IPS DF 19.7 (cell line): ENCODE data around the gene EPOP.

Experiments used
- DNase-seq: peaks from one replicate; pipeline ENCODE4 v3.0.0-alpha.2; 2013; ENCODE audit warnings: low read depth, low spot score

EPOP gene

DNA sequence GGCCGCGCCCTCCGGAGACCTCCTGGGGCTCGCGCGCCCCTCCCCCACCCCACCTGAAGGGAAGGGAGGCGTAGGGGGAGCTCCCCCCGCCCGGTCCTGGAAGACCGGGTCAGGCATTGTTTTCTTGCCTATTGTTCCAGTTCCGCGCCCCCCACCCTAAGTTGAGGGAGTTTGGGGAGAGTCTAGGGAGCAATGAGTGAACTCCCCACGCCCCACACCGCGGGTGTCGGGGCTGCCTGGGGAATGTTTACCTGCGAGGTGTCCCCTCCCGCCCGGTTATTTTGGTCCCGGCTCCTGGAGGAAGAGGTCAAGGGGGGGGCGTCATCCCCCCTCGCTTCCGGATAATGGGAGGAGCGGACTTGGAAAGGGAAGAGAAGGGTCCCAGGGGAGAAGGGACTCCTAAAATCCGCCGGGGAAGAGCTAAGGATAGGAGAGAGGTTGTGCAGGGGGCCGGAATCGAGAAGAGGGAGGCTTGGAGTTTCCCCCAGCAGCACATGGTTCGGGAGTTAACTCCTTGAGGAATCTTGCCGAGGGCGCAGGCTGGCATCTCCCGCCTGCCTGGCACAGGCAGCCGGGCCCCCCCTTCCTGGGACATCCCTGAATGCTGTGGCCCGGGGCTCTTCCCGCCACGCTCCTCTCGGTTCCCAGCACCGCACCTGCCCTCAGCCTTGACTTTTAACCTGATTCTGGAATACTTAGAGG is 31.2 kb upstream of the EPOP start:
- DNase-seq = no peak

DNA sequence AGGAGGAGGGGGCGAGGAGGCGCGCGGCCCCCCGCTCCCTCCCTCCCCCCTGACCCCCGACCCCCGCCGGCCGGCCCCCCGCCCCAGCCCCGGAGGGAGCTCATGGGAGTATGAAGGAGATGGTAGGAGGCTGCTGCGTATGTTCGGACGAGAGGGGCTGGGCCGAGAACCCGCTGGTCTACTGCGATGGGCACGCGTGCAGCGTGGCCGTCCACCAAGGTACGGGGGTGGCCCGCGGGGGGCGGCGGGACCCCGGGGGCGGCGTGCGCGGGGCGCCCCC is 30.7 kb upstream of the EPOP start:
- DNase-seq = no peak

DNA sequence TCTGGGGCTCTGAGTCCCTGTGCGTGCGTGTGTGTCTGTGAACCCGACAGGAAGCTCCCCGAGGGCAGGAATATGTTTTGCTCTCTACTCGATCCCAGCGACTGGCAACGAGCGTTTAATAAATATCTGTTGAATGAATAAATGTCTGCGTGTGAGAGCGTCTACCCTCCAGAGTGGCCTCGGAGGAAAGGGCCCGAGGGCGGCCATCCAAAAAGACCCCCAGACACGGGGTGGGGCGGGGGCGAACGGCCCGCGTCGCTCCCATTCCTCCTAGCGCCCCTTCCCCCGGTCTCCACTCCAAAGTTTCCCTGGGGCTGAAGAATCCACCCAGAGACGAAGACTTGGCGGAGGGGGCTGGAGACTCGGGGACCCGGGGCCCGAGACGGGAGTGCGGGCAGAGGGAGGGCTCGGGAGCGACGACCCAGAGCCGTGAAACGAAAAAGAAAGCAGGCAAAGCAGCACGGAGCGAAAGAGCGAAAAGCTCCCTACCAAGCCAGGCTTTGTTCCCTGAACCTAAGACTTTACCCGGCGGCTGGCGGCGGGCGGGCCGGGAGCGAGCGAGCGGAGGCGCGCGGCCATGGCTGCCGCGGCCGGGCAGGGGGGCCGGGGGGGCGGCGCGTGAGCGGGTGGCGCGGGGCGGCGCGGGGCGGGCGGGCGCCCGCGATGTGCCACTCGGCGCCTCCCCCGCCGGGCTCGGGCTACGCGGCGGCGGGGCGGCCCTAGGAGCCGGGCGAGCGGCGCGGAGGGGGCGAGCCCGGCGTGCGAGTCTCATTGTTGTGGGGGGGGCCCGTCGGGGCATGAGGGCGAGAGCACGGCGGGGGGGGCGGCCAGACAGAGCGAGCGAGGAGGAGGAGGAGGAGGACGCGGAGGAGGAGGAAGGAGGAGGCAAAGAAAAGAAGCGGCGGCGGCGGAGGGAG is 30.1 kb upstream of the EPOP start, which contains the start of gene MLLT6:
Gene MLLT6 (plus strand): TSS at position 668 of the 917 bp plus-strand sequence. CDS start 360 bp downstream, outside the sequence.
- peak; percentile 63 for DNase-seq

DNA sequence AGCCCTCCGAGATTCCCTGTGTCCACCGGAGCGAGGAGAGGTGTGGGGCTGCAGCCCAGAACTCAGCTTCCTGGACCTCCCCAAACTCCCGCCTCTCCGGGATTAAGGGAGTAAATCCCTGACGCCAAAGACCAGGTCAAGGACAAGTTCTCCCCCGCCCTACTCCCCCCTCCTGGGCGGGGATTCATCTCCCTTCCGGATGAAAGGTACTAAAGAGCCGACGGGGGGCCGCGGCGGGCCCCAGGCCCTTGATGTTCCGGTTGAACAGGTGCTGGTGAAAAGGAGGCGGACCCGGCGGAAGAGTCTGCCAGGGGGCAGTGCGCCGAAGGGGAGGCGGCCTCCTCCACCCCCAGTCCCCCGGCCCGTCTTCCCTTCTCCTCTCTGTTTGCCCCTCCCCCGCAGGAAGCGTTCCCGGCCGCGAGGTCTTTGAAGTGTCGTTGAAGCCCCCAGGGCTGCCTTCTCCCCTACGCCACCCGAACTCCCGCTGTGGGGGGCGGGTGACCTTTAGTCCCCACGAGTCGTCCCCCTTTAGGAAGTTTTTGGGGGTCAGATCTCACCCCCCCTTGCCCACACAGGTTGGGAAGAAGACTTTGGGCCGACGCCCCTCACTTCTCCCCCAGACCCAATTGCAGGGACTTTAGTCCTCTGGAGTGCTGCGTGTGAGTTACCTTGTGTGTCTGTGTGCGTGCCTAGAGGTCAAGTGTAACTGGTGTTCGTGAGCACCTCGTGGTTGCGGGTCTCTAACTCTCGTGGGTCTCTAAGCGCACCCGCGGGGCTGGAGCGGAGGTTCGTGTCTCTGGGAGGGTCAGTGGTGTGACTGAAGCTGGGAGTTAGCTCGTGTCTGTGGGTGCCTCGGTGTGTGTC is 29.2 kb upstream of the EPOP start:
- DNase-seq = peak; percentile 92

DNA sequence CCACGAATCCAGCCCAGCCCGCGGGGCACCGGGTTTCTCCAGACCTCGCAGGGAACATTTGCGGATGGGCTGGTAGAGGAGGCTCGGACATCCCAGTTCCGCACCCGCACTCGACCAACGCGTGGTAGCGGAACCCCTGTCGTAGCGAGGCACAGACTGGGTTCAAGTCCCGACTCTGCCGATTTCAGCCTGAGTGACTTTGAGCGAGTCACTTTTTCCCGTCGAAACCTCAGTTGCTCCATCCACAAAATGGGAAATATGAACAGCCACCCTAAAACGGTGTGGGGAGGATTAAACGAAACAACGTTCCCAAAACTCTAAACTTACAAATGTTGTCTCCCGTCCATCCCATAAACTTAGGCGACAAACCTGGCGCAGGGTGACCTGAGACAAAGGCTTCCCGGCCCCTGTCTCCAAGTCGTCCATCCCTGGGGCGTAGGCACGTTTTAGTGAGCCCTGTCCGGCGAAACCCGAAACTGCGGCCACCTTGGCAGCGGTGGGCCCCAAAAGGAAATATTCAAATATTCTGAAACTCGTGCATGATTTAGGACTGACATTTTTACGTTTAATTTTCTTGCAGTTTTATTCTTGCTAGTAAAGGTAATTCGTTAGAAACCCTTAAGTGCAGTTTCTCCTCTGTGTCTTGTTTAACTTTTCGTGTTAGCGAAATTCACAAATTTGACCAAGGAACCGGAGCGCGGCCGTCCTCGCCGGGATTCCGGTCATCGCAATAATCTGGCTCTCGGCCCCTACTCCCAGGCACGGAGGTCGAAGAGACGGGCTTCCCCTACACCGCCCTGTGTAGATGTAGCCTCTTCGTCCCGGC is 28.4 kb upstream of the EPOP start:
- DNase-seq = no peak

DNA sequence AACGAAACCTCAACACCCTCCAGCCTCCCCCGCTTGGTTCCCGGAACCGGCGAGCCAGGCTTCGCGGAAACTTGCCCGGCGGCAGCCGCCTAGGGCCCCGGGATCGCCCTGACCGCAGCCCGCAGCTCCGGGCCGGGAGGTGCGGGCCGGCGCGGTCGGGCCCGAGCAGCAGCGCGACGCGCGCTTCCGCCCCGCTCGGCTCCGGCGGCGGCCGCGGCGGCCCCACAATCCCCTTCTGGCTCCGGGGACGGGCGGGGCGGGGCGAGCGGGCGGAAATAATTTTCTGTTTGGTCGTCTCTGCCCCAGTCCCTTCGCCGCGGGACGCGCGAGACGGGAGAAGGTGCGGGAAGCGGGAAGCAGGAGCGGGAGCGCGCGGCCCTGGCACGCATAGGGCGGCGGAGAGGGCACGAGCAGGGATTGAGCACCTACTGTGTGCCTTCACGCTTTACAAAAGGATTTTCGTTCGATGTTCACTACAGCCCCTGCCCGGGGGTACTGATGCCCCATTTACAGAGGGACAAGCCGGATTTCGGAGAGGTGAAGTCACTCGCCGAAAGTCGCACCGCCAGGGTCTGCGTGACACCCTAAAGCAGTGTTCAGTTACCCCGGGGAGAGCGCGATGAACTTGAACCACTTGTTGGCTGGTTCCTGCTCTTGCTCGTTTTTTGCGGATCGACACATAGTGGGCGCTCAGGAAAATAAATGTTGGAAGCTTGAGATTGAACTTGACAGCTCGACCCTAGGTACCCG is 27.6 kb upstream of the EPOP start:
- DNase-seq = no peak

DNA sequence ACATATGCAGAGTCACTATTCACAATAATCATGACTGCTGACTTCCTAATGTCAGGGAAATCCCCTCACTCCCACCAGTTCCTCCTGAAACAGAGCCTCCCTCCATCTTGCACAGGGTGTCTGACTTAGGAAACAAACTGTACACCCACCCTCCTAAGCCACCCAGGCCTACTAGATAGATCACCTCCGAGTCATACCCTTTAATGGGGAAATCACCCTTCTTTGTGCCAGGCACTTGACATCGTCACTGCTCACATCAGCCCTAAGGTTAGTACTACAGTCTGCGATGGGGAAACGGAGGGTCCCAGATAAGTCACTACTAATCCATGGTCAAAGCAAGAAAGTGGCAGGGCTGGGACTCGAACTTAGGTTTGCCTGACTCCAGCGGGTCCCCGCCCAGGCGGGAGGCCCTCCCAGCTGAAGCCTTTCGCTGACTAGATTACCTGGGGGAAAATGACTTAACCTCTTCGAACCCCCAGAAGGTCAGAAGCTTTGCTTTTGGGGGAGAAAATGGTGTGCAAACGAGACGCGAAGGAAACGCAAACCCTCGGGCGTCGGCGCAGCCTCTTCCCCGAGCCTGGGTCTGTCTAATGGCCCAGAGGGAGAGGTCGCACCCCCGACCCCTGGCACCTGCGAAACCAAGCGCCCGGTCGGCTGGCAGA is 26.9 kb upstream of the EPOP start:
- no peak for DNase-seq

DNA sequence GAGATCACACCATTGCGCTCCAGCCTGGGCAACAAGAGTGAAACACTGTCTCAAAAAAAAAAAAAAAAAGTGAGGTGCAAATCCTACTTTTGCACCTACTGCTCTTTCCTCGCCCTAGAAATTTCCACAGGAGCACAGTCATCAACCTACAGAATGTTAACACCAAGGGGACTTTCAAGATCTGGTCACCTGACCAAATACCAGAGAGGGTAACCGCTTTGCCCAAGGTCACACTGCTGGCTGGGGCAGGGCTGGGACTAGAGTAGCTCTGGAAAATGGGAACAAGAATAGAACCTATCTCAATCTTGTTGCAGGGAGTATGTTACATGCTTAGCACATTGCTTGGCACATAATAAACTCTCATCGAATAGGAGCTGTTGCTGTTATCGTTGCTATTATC is 24.0 kb upstream of the EPOP start:
- DNase-seq = no peak

DNA sequence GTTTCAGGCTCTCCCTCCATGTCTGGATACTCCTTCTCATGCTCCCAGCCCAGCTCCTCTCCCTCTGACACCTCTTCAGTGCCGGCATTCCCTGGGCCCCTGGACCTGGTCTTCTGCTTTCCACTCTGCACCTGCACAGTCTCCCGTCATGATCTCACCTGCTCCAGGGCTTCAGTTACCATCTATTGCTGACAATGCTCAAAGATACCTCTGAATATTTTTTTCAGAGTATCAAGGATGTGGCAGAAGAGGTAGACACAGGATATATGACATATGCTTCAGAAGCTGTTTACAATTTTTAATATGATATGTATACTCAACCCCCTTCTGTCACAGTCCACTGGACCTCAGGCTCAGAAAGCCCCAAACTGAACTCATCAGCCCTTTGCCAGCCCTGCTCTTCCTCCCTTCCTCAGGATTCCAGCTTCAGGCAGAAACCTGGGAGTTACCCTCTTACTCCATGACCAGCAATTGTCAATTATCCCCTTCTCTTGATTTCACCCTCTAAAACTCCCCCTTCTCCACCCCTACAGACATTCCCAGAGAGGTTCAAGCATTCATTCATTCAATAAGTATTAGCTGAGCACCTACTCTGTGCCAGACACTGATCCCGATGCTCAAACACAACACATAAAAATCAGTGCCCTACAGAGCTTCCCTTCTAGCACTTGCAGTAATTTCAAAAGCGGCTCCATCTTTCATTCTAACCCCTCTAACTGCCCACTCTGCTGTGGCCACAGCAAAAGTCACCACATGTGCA is 22.5 kb upstream of the EPOP start:
- no peak for DNase-seq

DNA sequence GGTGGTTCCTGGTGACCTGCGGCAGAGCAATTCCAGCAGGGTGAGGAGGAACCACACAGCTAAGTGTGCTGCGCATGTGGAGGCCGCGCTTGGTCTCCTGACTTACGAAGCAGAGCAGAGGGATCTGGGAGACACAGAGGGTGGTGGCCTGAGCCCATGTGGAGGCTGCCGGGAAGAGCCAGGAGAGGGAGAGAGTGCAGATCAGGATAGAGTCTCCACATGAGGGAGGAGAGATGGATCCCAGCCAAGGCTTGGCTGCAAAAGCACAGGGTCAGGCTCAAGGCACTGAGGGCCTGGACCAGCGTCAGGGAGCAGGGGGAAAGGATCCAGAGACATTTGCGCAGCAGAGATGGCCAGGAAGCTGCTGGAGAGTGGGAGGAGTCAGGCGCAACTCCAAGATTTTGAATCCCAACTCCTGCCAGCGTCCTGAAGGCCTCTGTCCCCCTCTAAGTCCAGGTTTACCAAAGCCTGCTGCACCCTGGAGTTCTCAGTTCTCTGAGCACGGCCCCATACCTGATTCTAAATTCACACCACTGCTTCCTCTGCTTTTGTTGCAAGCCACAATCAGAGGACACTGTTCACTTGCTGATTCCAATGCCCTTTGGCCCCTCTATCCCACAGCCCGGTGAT is 19.1 kb upstream of the EPOP start:
- DNase-seq = no peak

DNA sequence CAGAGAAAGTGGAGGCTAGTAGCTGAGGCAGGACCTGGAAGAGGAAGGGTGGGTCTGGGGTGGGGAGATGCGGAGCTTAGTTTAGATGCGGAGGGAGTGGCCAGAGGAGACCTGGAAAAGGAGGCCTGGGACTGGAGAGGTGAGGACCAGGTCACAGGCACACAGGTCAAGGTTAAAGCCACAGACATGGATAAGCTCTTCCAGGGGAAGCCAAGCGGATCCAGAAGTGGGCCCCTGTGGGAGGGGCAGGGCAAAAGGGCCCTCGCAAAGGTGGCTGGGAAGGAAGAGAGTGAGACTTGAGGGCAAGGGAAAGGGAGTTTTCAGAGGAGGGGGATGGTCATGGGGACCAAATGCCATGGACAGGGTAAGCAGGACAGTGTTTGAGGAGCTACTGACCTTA is 16.4 kb upstream of the EPOP start:
- no peak for DNase-seq

DNA sequence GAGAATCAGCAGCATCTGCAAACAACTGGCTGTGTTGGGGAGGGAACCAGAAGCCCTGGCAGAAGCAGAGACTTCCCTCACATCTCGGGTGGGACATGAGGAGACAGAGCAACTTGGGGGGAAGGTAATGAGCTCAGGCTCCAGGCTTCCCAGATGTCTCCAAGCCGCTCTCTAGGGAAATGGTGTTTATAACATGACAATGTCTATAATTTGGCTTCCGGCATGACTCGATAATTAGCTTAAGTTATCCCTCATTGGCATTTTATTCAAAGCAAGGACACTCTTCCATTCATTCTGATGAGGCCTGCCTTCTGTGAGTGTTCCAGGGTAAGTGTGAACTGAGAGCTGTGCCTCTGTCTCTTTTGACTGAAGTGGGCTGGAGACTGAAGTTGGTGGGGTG is 15.6 kb upstream of the EPOP start:
- no peak for DNase-seq

DNA sequence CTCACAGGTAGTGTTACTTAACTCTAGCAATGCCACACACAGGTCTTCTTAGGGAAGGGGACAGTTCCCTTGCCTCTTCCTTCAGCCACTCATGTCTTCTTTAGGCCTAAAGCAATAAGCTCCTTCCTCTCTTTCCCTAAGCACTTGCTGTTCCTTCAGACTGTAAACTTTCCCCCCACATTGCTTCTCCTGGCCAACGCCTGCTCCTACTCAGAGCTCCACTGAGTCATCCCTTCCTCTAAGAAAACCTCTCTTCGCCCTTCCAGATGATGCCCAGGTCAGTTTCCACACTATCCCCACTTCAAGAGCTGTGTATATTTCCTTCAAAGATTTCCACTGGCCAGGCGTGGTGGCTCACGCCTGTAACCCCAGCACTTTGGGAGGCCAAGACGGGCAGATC is 12.5 kb upstream of the EPOP start:
- no peak for DNase-seq

DNA sequence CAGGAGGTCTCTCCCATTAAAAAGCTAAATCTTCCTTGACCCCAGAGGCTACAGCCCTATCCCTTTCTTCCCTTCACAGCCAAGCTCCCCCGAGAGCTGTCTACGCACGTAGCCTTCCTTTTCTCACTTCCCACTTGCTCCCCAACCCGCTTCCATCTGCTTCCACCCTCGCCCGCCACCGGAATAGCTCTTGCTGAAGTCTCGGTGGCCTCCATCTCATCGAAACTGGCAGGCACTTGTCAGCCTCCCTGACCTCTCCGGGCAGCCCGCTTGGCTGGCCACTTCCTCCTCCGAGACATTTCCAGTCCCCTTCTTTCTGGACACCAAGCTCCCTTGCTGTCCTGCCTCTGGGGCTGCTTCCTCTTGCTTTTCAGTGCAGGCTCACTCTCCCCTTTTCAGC is 10.7 kb upstream of the EPOP start:
- DNase-seq = no peak

DNA sequence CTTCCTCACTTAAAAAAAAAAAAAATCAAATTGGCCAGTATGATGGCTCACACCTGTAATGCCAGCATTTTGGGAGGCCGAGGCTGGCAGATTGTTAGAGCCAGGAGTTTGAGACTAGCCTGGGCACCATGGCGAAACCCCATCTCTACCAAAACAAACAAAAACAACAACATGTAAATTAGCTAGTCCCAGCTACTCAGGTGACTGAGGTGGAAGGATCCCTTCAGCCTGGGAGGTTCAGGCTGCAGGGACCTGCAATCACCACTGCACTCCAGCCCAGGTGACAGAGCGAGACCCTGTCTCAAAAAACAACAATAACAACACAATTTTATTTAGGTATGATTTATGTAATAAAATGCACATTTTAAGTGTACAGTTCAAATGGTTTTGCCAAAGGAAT is 6.3 kb upstream of the EPOP start:
- no peak for DNase-seq

DNA sequence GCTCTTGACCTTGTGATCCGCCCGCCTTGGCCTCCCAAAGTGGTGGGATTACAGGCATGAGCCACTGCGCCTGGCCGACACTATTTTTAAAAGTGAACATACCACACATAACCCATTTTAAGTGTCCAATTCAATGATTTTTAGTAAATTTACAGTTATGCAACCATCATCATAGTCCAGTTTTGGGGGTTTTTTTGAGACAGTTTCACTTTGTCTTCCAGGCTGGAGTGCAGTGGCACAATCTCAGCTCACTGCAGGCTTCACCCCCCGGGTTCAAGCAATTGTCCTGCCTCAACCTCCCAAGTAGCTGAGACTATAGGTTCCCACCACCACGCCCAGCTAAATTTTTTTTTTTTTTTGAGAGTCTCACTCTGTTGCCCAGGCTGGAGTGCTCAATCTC is 3.1 kb upstream of the EPOP start:
- DNase-seq = no peak

DNA sequence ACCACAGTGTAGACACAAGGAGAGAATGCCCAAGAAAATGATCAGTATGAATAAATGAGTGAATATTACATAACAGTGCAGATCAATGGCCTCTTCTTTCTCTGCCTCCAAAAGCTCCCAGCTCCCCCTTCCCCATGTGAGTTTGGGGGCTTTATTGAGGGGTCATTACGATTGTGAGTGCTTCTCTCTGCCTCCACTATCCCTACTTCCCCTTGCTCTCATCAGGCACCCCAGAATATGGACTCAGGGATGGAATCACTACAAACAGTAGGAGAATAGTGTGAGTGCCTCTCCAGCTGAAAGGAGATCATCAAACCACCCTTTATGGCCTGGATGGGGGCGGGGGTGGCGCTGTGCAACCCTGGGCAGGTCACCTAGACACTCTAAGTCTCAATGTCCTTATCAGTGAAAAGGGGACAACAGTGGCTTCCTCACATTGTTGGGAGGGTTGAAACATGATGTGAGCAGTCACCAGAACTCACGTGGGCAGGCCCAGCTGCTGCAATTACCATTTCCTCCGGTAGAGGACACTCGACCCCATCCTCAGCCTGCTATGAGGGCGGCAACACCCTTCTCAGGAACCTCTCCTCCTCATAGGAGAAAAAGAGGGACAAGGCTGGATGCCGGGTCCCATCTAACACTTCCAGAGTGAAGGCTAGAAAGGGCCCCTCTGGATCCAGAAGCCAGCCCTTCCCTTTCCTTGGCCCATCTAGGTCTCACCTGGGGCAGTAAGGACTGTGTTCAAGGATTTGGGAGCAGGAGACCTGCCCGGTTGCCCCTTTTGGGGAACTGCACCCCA is 2.1 kb upstream of the EPOP start:
- no peak for DNase-seq
